Measurements from ENCODE around the gene CALML5. TPM values are rescaled to one million over a fixed set of nuclear protein-coding genes. Genes with fewer than 3 reads are reported as not detected.

Gene CALML5
- total and polyA plus RNA-seq, 9 of the 15 experiments (the other 6 are each of a cell fraction or from before 2014, with no cell fraction given), result not detected

DNA sequence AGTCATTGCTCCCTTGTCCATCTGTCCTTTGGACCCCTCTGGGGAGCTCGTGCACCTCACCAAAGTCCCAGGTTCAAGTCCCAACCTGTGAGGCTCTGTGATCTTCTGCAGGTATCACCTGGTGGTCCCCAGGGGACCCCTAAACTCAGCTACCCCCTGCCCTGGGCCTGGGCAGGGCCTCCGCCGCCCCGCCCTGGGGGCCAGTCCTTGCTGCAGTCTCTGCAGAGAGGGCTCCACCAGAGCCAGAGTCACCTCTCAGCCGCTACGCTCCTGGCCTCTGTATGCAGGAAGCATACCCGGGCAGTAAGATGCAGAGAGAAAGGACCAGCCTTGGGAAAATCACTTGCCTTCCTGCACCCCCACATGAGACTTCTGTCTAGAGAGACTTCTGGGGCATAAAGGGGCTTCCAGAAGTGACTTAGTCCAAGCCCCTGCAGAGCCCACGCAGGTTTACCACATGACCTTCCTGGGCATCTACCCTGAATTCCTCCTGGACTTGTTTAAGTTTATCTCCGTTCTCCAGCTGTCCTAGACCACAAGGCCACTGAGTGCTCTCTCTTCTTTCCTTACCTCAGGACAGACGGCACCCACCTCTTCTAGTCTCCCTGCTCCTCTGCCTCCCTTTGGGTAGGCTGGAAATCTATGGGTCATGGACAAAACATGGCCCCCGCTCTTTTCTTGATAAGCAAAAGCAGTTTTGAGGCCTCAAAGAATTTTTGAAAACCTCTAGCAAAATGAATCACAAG is 21.2 kb downstream of the CALML5 start (continued):
- TF ChIP-seq, protein P1, sequence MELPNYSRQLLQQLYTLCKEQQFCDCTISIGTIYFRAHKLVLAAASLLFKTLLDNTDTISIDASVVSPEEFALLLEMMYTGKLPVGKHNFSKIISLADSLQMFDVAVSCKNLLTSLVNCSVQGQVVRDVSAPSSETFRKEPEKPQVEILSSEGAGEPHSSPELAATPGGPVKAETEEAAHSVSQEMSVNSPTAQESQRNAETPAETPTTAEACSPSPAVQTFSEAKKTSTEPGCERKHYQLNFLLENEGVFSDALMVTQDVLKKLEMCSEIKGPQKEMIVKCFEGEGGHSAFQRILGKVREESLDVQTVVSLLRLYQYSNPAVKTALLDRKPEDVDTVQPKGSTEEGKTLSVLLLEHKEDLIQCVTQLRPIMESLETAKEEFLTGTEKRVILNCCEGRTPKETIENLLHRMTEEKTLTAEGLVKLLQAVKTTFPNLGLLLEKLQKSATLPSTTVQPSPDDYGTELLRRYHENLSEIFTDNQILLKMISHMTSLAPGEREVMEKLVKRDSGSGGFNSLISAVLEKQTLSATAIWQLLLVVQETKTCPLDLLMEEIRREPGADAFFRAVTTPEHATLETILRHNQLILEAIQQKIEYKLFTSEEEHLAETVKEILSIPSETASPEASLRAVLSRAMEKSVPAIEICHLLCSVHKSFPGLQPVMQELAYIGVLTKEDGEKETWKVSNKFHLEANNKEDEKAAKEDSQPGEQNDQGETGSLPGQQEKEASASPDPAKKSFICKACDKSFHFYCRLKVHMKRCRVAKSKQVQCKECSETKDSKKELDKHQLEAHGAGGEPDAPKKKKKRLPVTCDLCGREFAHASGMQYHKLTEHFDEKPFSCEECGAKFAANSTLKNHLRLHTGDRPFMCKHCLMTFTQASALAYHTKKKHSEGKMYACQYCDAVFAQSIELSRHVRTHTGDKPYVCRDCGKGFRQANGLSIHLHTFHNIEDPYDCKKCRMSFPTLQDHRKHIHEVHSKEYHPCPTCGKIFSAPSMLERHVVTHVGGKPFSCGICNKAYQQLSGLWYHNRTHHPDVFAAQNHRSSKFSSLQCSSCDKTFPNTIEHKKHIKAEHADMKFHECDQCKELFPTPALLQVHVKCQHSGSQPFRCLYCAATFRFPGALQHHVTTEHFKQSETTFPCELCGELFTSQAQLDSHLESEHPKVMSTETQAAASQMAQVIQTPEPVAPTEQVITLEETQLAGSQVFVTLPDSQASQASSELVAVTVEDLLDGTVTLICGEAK (IDR thresholded peaks at IDR 0.05), result no peak
- TF ChIP-seq, protein P1 (CRISPR knock-in tag; IDR thresholded peaks at IDR 0.05), result no peak
- TF ChIP-seq MITF (IDR thresholded peaks at IDR 0.05) (no peak), ETV1 (tag; conservative IDR thresholded peaks at IDR 0.05; ENCODE audit: low read depth) (no peak), KLF6 (CRISPR knock-in tag; IDR thresholded peaks at IDR 0.05; ENCODE audit: borderline replicate concordance) (peak; percentile 40; the same call in 1 of the 2 replicates), RCOR1 (IDR thresholded peaks at IDR 0.05; ENCODE audit: borderline replicate concordance in 1 of 2, low read depth in 2 of 2, low read length in 2 of 2) (peak in 1 of 2 experiments; percentile 37; a peak in 1 of 4 replicates), SMARCE1 (IDR thresholded peaks at IDR 0.05) (peak; percentile 74), POLR2H (tag; IDR thresholded peaks at IDR 0.05; ENCODE audit: low read depth) (peak; percentile 14; the same call in 1 of the 2 replicates), CHD2 (IDR thresholded peaks at IDR 0.05; ENCODE audit: low read depth, low read length) (no peak), CXXC5 (CRISPR knock-in tag; IDR thresholded peaks at IDR 0.05) (peak; percentile 61)
- TF ChIP-seq, protein P2, sequence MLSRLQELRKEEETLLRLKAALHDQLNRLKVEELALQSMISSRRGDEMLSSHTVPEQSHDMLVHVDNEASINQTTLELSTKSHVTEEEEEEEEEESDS (CRISPR knock-in tag; IDR thresholded peaks at IDR 0.05), result no peak
- TF ChIP-seq, protein P3, sequence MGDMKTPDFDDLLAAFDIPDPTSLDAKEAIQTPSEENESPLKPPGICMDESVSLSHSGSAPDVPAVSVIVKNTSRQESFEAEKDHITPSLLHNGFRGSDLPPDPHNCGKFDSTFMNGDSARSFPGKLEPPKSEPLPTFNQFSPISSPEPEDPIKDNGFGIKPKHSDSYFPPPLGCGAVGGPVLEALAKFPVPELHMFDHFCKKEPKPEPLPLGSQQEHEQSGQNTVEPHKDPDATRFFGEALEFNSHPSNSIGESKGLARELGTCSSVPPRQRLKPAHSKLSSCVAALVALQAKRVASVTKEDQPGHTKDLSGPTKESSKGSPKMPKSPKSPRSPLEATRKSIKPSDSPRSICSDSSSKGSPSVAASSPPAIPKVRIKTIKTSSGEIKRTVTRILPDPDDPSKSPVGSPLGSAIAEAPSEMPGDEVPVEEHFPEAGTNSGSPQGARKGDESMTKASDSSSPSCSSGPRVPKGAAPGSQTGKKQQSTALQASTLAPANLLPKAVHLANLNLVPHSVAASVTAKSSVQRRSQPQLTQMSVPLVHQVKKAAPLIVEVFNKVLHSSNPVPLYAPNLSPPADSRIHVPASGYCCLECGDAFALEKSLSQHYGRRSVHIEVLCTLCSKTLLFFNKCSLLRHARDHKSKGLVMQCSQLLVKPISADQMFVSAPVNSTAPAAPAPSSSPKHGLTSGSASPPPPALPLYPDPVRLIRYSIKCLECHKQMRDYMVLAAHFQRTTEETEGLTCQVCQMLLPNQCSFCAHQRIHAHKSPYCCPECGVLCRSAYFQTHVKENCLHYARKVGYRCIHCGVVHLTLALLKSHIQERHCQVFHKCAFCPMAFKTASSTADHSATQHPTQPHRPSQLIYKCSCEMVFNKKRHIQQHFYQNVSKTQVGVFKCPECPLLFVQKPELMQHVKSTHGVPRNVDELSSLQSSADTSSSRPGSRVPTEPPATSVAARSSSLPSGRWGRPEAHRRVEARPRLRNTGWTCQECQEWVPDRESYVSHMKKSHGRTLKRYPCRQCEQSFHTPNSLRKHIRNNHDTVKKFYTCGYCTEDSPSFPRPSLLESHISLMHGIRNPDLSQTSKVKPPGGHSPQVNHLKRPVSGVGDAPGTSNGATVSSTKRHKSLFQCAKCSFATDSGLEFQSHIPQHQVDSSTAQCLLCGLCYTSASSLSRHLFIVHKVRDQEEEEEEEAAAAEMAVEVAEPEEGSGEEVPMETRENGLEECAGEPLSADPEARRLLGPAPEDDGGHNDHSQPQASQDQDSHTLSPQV (IDR thresholded peaks at IDR 0.05), result 0 out of 2 replicates have a peak, but pooled peaks have one; percentile 21
